Diencephalon (tissue), 1 donor: ENCODE results near the gene PLGLB1. TPM values are rescaled to one million over a fixed set of nuclear protein-coding genes. Genes with fewer than 3 reads are reported as not detected.

Source experiments
- small RNA-seq: library from RNA; depleted of rRNA; stranded (forward); fragments of <200 nt; gene quantifications from one replicate; pipeline ENCODE3, GENCODE V24; 2014
- total RNA-seq: library from RNA; depleted of rRNA; stranded (reverse); fragments of >200 nt; gene quantifications from one replicate; pipeline ENCODE4 v1.2.3, GENCODE V29; 2014

Gene PLGLB1
- 7.4 TPM for total RNA-seq

GRCh38 chr2:87021744-87022143 is at the start of gene PLGLB1:
PLGLB1 (minus strand) TSS chr2:87021844; CDS start chr2:87021783, 61 bp downstream.

Small RNAs within 50 kb of the gene (small RNA-seq; reads per million reads assigned to genes)
- not detected for gene AC125232.1

Other genes with a start within 250 kb of the PLGLB1 start
- gene CD8A, start 230.9 kb downstream of the PLGLB1 start, total RNA-seq: 1.6 TPM
- 1.8 TPM for gene CD8B, start 160.0 kb downstream of the PLGLB1 start, total RNA-seq
- 1.4 TPM for gene RGPD1, start 79.7 kb downstream of the PLGLB1 start, total RNA-seq